Smooth muscle cell of the brain vasculature (primary cell): ENCODE data around the gene ATG4B.

Experiments
- DNase-seq: peaks from one replicate; pipeline ENCODE4 v3.0.0-alpha.2; 2012; ENCODE audit warnings: low read depth, low spot score

The ATG4B gene

GRCh38 chr2:241666627-241667400 lies 29.3 kb downstream of the ATG4B start:
- DNase-seq = no peak

- no peak for DNase-seq
These were observed 30.9 kb downstream of the ATG4B start for GRCh38 chr2:241668354-241668753.

- DNase-seq = no peak
These were observed 31.3 kb downstream of the ATG4B start for GRCh38 chr2:241668839-241669238.

- no peak for DNase-seq
These were observed 33.0 kb downstream of the ATG4B start for GRCh38 chr2:241670333-241671110.

- no peak for DNase-seq
These were observed 34.2 kb downstream of the ATG4B start for GRCh38 chr2:241671457-241672240.

- no peak for DNase-seq
These were observed 35.0 kb downstream of the ATG4B start for GRCh38 chr2:241672243-241673188.

GRCh38 chr2:241673189-241673663 lies 35.7 kb downstream of the ATG4B start:
- no peak for DNase-seq

- no peak for DNase-seq
These were observed 36.6 kb downstream of the ATG4B start for GRCh38 chr2:241673797-241674725.

GRCh38 chr2:241675885-241676284 lies 38.4 kb downstream of the ATG4B start:
- DNase-seq = no peak

GRCh38 chr2:241676665-241677064 lies 39.2 kb downstream of the ATG4B start:
- DNase-seq = no peak

GRCh38 chr2:241677392-241677791 lies 39.9 kb downstream of the ATG4B start:
- DNase-seq = no peak

- DNase-seq = no peak
These were observed 40.8 kb downstream of the ATG4B start for GRCh38 chr2:241678307-241678706.

- no peak for DNase-seq
These were observed 41.5 kb downstream of the ATG4B start for GRCh38 chr2:241678784-241679540.

GRCh38 chr2:241680044-241680443 lies 42.6 kb downstream of the ATG4B start:
- no peak for DNase-seq

GRCh38 chr2:241680827-241681599 lies 43.5 kb downstream of the ATG4B start:
- no peak for DNase-seq

GRCh38 chr2:241686324-241686649 lies 48.8 kb downstream of the ATG4B start:
- no peak for DNase-seq

- peak; percentile 89 for DNase-seq
These were observed 49.3 kb downstream of the ATG4B start, which contains the start of gene DTYMK for GRCh38 chr2:241686650-241687425. Gene DTYMK, minus strand, starts transcription at chr2:241686815. Its CDS starts 32 bp downstream, at chr2:241686783.
